Gastroesophageal sphincter (tissue), 3 donors: ENCODE measurements around the gene TTC9B.

Experiments used
- EP300 ChIP-seq: sonication (generic); formaldehyde crosslinking; IDR thresholded peaks from one replicate; pipeline ENCODE4 v1.6.1; 2017; ENCODE audit warnings: antibody characterized with exemption, mild to moderate bottlenecking
- POLR2A ChIP-seq, 2 donors: fragments of 450-650 bp; IDR thresholded peaks; one replicate each; pipeline ENCODE4 v1.6.1; 2017; ENCODE audit warnings: antibody characterized with exemption in 2 of 2, mild to moderate bottlenecking in 2 of 2, moderate library complexity in 1 of 2
- POLR2AphosphoS5 ChIP-seq: sonication (generic); formaldehyde crosslinking; IDR thresholded peaks from one replicate; pipeline ENCODE4 v1.6.1; 2017; ENCODE audit warnings: antibody characterized with exemption
- TF ChIP-seq, protein P1 (sequence below), 4 experiments: fragments of 200-600 bp in 2 of 4; fragments of 450-650 bp in 2 of 4; sonication (generic) in 1 of 4; IDR thresholded peaks; one replicate each; pipeline ENCODE4 v1.5.1; 2017 to 2019; ENCODE audit warnings: antibody characterized with exemption in 4 of 4, mild to moderate bottlenecking in 2 of 4, moderate library complexity in 2 of 4

DNA sequence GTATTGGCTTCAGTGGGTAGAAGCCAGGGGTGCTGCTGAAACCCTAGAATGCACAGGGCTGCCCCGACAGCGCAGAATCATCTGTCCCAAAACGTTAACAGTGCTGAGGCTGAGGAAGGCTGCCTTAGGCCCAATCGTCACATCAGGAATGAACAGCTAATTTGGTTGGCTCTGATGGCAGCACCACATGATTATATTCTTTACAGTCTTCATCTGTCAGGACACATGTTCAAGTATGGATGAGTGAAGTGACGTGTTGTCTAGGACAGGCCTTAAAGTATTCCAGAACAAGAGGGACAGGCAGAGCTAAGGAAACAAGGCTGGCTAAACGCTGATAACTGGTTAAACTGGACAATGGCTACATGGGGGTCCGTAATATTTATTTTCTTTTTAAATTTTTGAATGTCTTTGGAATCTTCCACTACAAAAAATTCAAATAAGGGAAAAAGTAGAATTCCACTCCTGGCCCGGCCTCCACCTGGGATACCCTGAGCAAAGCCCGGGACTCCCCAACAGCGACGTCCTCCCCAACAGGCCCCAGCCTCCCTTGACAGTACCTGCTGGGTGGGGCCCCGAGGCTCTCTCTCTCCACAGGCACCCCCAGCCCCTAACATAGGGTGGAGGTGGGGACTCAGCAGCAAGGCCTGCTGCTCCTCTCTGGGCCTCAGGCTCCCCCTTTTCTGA is 23.1 kb upstream of the TTC9B start:
- TF ChIP-seq, protein P1, sequence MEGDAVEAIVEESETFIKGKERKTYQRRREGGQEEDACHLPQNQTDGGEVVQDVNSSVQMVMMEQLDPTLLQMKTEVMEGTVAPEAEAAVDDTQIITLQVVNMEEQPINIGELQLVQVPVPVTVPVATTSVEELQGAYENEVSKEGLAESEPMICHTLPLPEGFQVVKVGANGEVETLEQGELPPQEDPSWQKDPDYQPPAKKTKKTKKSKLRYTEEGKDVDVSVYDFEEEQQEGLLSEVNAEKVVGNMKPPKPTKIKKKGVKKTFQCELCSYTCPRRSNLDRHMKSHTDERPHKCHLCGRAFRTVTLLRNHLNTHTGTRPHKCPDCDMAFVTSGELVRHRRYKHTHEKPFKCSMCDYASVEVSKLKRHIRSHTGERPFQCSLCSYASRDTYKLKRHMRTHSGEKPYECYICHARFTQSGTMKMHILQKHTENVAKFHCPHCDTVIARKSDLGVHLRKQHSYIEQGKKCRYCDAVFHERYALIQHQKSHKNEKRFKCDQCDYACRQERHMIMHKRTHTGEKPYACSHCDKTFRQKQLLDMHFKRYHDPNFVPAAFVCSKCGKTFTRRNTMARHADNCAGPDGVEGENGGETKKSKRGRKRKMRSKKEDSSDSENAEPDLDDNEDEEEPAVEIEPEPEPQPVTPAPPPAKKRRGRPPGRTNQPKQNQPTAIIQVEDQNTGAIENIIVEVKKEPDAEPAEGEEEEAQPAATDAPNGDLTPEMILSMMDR (IDR thresholded peaks at IDR 0.05): no peak
- no peak for TF ChIP-seq POLR2A (IDR thresholded peaks at IDR 0.05)
- no peak for TF ChIP-seq EP300
- no peak for TF ChIP-seq POLR2AphosphoS5
